PC-9 (cell line): ENCODE data around the gene SMIM5. TPM values are rescaled to one million over a fixed set of nuclear protein-coding genes. Genes with fewer than 3 reads are reported as not detected.

Experiments
- BruUV-seq: library from RNA; stranded (reverse); fragments of 400-500 nt; replicated peaks from 2 replicates; lab custom pipeline; 2021; lab: Mats Ljungman, UMichigan
- CTCF ChIA-PET: fragments of 300-600 bp; sonication (Branson Sonifier 250); formaldehyde crosslinking; loops from one replicate; lab custom pipeline; 2022; ENCODE audit warnings: antibody characterized with exemption; lab: Charles Lee
- POLR2A ChIA-PET: fragments of 300-600 bp; sonication (Branson Sonifier 250); formaldehyde crosslinking; loops from one replicate; lab custom pipeline; 2022; ENCODE audit warnings: antibody characterized with exemption; ENCODE audit not compliant: unreplicated experiment; lab: Charles Lee
- DNase-seq, 2 experiments: peaks; one replicate each; pipeline versions ENCODE4 v3.0.0 to v3.0.0-alpha.2; 2015 to 2022; ENCODE audit warnings: mixed read lengths in 1 of 2
- H2AFZ ChIP-seq: fragments of 200-600 bp; sonication (generic); 2 replicates; pipeline ENCODE4 v1.8.1; 2017; ENCODE audit warnings: antibody characterized with exemption
- H3F3A ChIP-seq: fragments of 200-600 bp; sonication (generic); 2 replicates; pipeline ENCODE4 v1.8.1; 2017; ENCODE audit warnings: antibody characterized with exemption, mild to moderate bottlenecking, low read depth; ENCODE audit not compliant: insufficient read depth
- H3K27ac ChIP-seq: fragments of 200-600 bp; sonication (generic); 2 replicates; pipeline ENCODE4 v1.6.1; 2016; ENCODE audit warnings: mixed run types
- H3K27me3 ChIP-seq: fragments of 200-600 bp; sonication (generic); 2 replicates; pipeline ENCODE4 v1.6.1; 2016; ENCODE audit warnings: low read depth, mixed run types; ENCODE audit not compliant: insufficient read depth
- H3K36me3 ChIP-seq: fragments of 200-600 bp; sonication (generic); 2 replicates; pipeline ENCODE4 v1.6.1; 2016; ENCODE audit warnings: low read depth, mixed run types
- H3K4me1 ChIP-seq: fragments of 200-600 bp; sonication (generic); replicated peaks from 2 replicates; pipeline ENCODE4 v1.6.1; 2016; ENCODE audit warnings: mixed run types; ENCODE audit not compliant: insufficient read depth
- H3K4me2 ChIP-seq: fragments of 200-600 bp; sonication (generic); 2 replicates; pipeline ENCODE4 v1.6.1; 2017; ENCODE audit warnings: mixed run types
- H3K4me3 ChIP-seq: fragments of 200-600 bp; sonication (generic); 2 replicates; pipeline ENCODE4 v1.6.1; 2016; ENCODE audit warnings: mixed run types
- H3K79me2 ChIP-seq: fragments of 200-600 bp; sonication (generic); 2 replicates; pipeline ENCODE4 v1.6.1; 2017; ENCODE audit warnings: low read depth, mixed run types
- H3K9me2 ChIP-seq: fragments of 200-600 bp; sonication (generic); 2 replicates; pipeline ENCODE4 v1.8.1; 2017; ENCODE audit warnings: mild to moderate bottlenecking; ENCODE audit not compliant: insufficient read depth
- H3K9me3 ChIP-seq: fragments of 200-600 bp; sonication (generic); 2 replicates; pipeline ENCODE4 v1.8.1; 2016; ENCODE audit warnings: low read depth; ENCODE audit not compliant: insufficient read depth
- H4K20me1 ChIP-seq: fragments of 200-600 bp; sonication (generic); 2 replicates; pipeline ENCODE4 v1.8.1; 2017; ENCODE audit not compliant: insufficient read depth
- CTCF ChIP-seq: fragments of 200-600 bp; sonication (generic); conservative IDR thresholded peaks from 2 replicates; pipeline ENCODE4 v1.6.1; 2017; ENCODE audit warnings: mixed run types, antibody characterized with exemption, mild to moderate bottlenecking, moderate library complexity
- EZH2 ChIP-seq: fragments of 200-600 bp; sonication (generic); IDR thresholded peaks from 2 replicates; pipeline ENCODE4 v1.8.0; 2017; ENCODE audit warnings: antibody characterized with exemption, low read depth
- intact Hi-C: fragments of 100-400 bp; cut with micrococcal nuclease; formaldehyde crosslinking; loops from one replicate; pipeline ENCODE4 v1.10.0; 2022; ENCODE audit not compliant: unreplicated experiment
- total RNA-seq: library from RNA; stranded (reverse); gene quantifications from 2 replicates; pipeline ENCODE4 v1.2.3, GENCODE V29; 2021

Gene SMIM5
- total RNA-seq, 1 experiment from 2014 or later = 0.31 TPM

GRCh38 chr17:75617675-75618074 is 15.6 kb upstream of the SMIM5 start:
- POLR2A ChIA-PET = no interaction called here
- CTCF ChIA-PET = no interaction called here
- no peak for DNase-seq

GRCh38 chr17:75619506-75620431 is 13.5 kb upstream of the SMIM5 start:
- POLR2A ChIA-PET = interaction anchor here (0.5 to 0.6 kb wide), 2 partner anchors 226 to 345 kb away, joined by 5 read pairs; no protein-coding TSS in a partner anchor
- BruUV-seq = no TSS peak
- intact Hi-C loops = no loop called here

More at GRCh38 chr17:75617675-75618074, 15.6 kb upstream of the SMIM5 start:
- TF ChIP-seq EZH2 (no peak), CTCF (no peak)
- Histone ChIP-seq H4K20me1 (peaks cover 3% of the 10 kb centered on the region; the same call in 1 of the 2 replicates), H3K9me2 (no peaks in the 10 kb centered on the region), H3K79me2 (no peaks in the 10 kb centered on the region), H3K4me2 (no peak overlapping the region), H3K27me3 (no peaks in the 10 kb centered on the region), H3K36me3 (no peaks in the 10 kb centered on the region), H3K27ac (no peak overlapping the region), H3K9me3 (no peaks in the 10 kb centered on the region), H3F3A (no peaks in the 10 kb centered on the region), H3K4me1 (no peaks in the 10 kb centered on the region), H3K4me3 (no peak overlapping the region), H2AFZ (no peak overlapping the region)
- intact Hi-C loops = no loop called here
- no TSS peak for BruUV-seq

GRCh38 chr17:75621489-75621888 is 11.7 kb upstream of the SMIM5 start:
- intact Hi-C loops = no loop called here
- no peaks in the 10 kb centered on the region for H3K9me3 ChIP-seq
- no peak overlapping the region for H3K27ac ChIP-seq
- no peak overlapping the region for H3K4me2 ChIP-seq
- H3K79me2 ChIP-seq = no peaks in the 10 kb centered on the region
- CTCF ChIA-PET = interaction anchor here (2.0 kb wide), 1 partner anchor 12 kb away, joined by 13 read pairs; the partner anchor contains the start of gene SMIM5
- no peaks in the 10 kb centered on the region for H3K4me1 ChIP-seq
- DNase-seq = no peak
- POLR2A ChIA-PET = no interaction called here
- no peak overlapping the region for H2AFZ ChIP-seq
- H3K9me2 ChIP-seq = no peaks in the 10 kb centered on the region
- no peaks in the 10 kb centered on the region for H3F3A ChIP-seq
- no peaks in the 10 kb centered on the region for H3K27me3 ChIP-seq
- H3K4me3 ChIP-seq = no peak overlapping the region
- BruUV-seq = no TSS peak
- TF ChIP-seq CTCF (no peak), EZH2 (no peak)
- no peaks in the 10 kb centered on the region for H3K36me3 ChIP-seq
- peaks cover 3% of the 10 kb centered on the region; the same call in 1 of the 2 replicates for H4K20me1 ChIP-seq

More at GRCh38 chr17:75619506-75620431, 13.5 kb upstream of the SMIM5 start:
- TF ChIP-seq EZH2 = no peak
- peak; percentile 70 for TF ChIP-seq CTCF
- H3K79me2 ChIP-seq = no peaks in the 10 kb centered on the region
- H3K9me3 ChIP-seq = no peaks in the 10 kb centered on the region
- H3K27me3 ChIP-seq = no peaks in the 10 kb centered on the region
- peaks cover 3% of the 10 kb centered on the region; the same call in 1 of the 2 replicates for H4K20me1 ChIP-seq
- no peak for DNase-seq
- H3K27ac ChIP-seq = no peak overlapping the region
- H3K4me3 ChIP-seq = no peak overlapping the region
- CTCF ChIA-PET = interaction anchor here (0.6 to 2.0 kb wide), 3 partner anchors 14 to 156 kb away, joined by 3 to 19 read pairs (median 13); partner anchors contain the start of gene SMIM5
- no peak overlapping the region for H2AFZ ChIP-seq
- H3F3A ChIP-seq = no peaks in the 10 kb centered on the region
- H3K4me1 ChIP-seq = no peaks in the 10 kb centered on the region
- H3K9me2 ChIP-seq = no peaks in the 10 kb centered on the region
- no peaks in the 10 kb centered on the region for H3K36me3 ChIP-seq
- no peak overlapping the region for H3K4me2 ChIP-seq
